SIG-M5 (cell line): ENCODE results near the gene SPRN.
"Not testable (repeated sequence)": the region's sequence is repeated elsewhere in the genome, so short reads cannot be mapped to it uniquely, and the experiment has no call there.

ENCODE experiments used
- DNase-seq: peaks from one replicate; lab custom pipeline; 2025; lab: John Stamatoyannopoulos, UW

SPRN gene

DNA sequence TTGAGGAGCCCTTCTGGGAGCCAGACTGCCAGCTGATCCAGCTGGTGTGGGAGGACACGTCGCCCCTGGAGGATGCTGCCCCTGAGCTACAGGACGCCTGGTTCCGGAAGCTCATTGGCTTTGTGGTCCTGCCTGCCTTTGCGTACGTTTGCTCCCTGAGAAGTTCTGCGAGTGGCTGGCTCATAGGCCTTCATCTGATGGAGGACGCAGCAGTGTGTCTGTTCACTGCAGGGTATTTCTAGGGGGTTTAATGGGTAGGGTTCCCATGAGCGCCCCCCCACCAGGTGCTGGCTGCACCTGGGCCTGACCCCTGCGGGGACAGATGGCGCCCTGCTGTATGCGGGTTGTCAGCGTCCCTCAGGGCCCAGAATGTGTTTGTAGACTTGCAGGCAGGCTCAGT is 40.4 kb downstream of the SPRN start:
- DNase-seq, result no peak

GRCh38 chr10:133383551-133383950 is 40.9 kb downstream of the SPRN start:
- no peak for DNase-seq

DNA sequence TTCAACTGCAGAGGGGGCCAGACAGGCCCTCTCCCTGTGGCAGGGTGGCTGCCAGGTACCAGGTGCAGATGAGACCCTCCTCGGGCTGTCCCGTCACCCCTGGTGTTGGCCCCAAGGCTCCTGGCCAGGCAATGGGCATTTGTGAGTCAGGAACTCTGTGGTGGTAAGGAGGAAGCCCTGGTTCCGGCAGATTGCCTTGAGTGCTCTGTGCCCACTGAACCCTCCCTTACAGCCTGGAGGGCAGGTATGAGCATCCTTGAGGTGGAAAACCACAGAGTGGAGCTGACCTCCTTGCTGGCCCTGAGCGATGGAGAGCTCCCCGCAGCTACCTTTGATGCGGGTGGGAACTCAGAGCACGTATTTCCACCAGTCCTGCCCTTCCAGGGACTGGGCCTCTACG is 43.4 kb downstream of the SPRN start:
- DNase-seq, result no peak

GRCh38 chr10:133379801-133380666 is 44.4 kb downstream of the SPRN start:
- DNase-seq, result no peak

DNA sequence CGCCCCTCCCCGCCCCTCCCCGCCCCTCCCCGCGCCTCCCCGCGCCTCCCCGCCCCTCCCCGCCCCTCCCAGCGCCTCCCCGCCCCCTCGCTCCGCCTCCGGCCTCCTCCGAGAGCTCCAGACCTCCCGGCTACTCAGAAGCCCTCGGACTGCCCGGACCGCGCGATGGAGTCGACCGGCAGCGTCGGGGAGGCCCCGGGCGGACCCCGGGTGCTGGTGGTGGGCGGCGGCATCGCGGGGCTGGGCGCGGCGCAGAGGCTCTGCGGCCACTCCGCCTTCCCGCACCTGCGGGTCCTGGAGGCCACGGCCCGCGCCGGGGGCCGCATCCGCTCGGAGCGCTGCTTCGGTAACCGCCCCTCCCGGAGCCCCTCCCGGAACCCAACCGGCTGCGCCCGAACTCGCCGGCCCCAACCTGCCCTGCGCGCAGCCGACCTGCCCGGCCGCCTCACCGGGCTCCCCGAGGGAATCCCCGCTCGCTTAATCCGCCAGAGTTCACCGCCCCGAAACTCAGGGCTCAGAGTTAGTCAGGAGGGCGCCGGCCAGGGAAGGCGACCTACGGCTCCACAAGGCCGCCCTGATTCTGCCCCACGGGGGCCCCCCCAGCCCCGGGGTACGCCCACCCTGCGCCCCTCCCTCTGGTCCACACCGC is 45.1 kb downstream of the SPRN start, which contains the start of gene PAOX:
PAOX (plus strand) TSS at position 111 of the 649 bp plus-strand sequence; CDS start at position 166, 55 bp downstream.
- DNase-seq, result no peak

- no peak for DNase-seq
These were observed 46.0 kb downstream of the SPRN start for GRCh38 chr10:133378251-133379096.

DNA sequence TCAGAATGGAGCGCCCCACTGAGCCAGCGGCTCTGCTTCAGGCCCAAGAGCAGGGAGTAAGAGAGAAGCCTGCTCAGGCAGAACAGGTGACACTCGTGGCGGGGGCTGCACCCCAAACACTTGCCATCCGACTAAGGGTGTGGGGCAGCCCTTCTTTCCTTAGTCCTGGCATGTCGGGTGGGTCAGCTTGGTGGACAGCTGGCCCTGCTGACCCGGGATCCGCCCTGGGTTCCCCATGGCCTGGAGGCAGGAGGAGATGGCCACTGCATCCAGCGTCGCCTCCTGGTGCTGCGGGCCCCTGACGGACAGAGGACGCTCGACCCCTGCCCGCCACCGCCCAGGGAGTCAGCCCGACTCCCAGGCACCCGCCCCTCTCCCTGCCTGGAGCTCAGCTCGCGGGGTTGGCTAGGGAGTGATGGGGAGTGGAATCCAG is 46.6 kb downstream of the SPRN start:
- no peak for DNase-seq

- DNase-seq, result no peak
These were observed 47.2 kb downstream of the SPRN start for GRCh38 chr10:133377025-133377817.

- not testable (repeated sequence) for DNase-seq
These were observed 48.2 kb downstream of the SPRN start for GRCh38 chr10:133376183-133376582.

DNA sequence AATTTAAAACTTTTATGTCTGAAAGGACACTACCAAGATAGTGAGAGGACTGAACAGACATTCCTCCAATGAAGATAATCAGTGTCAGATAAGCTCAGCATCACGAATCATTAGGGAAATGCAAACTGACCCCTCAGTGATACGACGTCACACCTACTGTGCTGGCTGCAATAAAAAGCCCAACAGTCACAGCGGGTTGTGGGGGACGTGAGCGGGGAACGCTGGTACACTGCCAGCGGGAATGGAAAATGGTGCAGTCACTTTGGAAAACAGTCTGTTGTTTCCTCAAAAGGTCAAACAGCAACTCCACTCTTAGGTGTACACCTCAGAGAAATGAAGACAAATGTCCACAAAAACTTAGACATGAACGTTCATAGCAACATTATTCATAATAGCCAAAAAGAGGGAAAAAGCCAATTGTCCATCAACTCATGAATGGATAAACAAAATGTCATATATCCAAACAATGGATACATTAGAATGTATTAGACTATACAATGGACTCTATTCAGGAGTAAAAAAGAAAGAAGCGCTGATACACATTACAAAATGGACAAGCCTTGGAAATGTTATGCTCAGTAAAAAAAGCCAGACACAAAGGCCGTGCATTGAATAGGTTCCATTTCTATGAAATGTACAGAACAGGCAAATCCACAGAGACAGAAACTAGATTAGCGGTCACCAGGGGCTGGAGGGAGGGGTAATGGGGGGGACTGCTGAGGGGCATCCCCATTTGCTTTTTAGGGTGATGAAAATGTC is 48.9 kb downstream of the SPRN start:
- DNase-seq, result no peak

GRCh38 chr10:133373174-133374090 is 51.0 kb downstream of the SPRN start, which contains the start of gene ECHS1:
TSS of gene ECHS1 (minus strand) at chr10:133373354. CDS start at chr10:133373333, 21 bp downstream.
- DNase-seq, result peak; percentile 55

GRCh38 chr10:133372507-133372906 is 51.9 kb downstream of the SPRN start:
- no peak for DNase-seq
